Activated CD4-positive, CD25-positive, alpha-beta regulatory T cell treated with anti-CD3 and anti-CD28 coated beads, Interleukin-2, amount 50 U/mL, for 72 hours (primary cell): ENCODE data around the gene OR4D6.
"Not testable (repeated sequence)": the region's sequence is repeated elsewhere in the genome, so short reads cannot be mapped to it uniquely, and the experiment has no call there.

Experiments
- DNase-seq: peaks from one replicate; pipeline ENCODE4 v3.0.0; 2021

Gene OR4D6

DNA sequence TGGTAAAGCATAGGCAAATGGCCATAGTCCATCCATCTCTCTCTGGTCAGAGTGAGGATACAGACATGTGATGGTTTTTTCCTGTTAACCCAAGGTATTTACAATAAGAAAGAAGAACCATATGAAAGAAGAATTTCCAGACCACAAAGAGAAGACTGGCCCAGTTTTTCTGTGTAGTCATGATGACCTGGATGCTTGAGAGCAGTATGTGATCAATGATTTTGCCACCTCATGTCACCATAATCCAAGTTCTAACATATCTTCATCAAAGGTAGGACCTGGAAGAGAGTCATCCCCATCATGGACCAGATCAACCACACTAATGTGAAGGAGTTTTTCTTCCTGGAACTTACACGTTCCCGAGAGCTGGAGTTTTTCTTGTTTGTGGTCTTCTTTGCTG lies at the start of gene OR4D6:
Gene OR4D6 (plus strand): TSS at position 301 of the 400 bp plus-strand sequence. CDS start 0 bp downstream, at position 301.
- DNase-seq, result no peak

DNA sequence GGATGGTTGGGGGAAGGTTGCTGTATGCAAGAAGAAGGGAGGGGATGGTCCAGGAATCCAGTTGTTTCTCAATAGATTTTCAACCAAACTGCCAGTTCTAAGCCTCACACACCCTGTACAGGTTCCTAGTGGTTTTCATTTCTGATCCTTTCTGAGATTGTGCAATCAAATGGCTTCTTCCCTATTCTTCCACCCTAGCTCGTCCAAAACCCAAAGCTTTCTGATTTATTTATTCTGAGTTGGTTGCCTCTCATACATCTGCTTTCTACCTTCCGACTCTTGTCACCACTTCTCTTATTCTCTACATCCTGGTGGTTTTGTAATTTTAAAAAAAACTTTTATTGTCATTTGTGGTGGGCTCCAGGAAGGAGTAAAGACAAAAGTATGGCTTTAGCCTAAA lies 43.1 kb upstream of the OR4D6 start:
- DNase-seq, result no peak

DNA sequence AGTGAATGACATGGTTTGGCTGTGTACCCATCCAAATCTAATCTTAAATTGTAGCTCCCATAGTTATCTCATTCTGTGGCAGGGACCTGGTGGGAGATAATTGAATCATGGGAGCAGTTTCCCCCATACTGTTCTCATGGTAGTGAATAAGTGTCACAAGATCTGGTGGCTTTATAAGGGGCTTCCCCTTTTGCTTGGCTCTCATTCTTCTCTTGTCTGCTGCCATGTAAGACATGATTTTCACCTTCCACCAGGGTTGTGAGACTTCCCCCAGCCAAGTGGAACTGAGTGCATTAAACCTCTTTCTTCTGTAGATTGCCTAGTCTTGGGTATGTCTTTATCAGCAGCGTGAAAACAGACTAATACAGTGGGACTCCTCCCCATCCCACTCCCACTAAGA lies 41.6 kb upstream of the OR4D6 start:
- no peak for DNase-seq

DNA sequence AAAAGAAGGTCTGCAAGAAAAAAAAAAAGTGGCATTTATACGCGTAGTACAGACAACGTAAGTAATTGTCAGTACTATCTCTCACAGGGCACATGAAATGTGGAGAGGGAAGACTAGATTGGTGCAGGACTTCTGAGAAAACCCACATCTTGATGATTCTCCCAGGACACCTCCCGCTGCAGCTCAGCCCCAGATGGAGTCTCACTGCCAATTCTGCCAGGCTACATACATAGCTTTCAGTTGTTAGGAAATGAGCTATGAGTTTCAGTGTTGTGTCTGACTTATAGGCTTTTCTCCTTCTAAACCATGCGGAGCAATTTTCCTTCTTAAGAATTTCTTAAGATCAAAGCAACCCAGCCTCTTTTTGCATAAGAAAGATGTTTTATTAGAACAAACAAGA lies 40.1 kb upstream of the OR4D6 start:
- DNase-seq, result no peak

DNA sequence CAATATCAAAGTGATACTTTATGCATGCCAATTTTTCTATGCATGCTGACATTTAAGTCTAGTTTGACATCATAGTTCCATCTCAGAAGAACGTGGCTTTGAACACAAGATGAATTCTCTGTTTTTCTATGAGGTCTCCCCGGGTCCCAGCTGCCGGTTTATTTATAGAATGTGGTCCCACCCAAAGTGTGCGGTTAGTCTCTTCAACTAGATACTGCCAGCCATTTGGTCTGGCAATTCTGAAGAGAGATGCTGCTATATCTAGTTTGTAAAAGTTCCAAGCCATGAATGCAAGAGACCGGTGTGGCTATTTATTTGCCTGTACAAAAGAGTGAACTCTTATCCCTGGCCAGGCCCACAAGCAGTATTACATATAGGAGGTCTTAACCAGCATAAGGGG lies 39.7 kb upstream of the OR4D6 start:
- no peak for DNase-seq

DNA sequence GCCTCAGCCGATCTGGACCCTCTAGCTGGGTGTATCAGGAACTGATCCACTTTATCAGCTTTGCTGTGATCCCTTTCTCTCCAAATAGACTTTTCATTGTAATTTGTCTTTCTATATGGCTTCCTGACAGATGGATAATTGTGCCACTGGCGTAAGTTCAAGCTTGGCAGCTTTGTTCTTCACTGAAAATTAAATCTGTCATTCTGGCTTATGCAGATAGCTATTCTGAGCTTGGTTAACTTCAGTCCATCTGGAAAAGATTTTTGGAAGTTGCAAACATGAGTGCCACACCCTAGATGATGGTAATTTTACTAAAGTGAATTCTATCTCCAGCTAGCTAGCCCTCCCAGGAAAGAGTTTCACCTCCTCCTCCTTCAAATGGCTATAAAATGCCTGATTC lies 38.6 kb upstream of the OR4D6 start:
- DNase-seq, result no peak

DNA sequence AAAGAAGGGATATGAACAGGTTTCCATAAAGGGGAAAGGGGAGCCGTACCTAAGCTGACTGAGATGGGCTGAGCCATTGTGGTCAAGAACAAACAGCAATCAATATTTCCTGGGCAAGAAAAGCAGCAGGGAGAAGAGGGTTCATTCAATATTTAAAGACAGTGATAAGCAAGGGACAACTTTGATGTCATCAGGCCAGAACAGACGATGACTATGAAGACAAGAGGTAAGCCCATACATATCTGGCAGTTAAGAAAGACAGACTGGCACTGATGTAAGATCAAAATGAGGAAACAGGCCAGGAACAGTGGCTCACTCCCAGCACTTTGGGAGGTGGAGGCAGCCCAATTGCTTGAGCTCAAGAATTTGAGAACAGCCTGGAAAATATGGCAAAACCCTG lies 32.9 kb upstream of the OR4D6 start:
- DNase-seq, result no peak

DNA sequence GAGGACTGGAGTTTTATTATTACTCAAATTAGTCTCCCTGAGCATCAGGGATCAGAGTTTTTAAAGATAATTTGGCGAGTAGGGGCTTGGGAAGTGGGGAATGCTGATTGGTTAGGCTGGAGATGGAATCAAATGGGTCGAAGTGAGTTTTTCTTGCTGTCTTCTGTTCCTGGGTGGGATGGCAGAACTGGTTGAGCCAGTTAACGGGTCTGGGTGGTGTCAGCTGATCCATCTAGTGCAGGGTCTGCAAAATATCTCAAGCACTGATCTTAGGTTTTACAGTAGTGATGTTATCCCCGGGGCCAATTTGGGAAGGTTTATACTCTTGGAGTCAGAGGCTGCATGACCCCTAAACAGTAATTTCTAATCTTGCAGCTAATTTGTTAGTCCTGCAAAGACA lies 31.6 kb upstream of the OR4D6 start:
- no peak for DNase-seq

DNA sequence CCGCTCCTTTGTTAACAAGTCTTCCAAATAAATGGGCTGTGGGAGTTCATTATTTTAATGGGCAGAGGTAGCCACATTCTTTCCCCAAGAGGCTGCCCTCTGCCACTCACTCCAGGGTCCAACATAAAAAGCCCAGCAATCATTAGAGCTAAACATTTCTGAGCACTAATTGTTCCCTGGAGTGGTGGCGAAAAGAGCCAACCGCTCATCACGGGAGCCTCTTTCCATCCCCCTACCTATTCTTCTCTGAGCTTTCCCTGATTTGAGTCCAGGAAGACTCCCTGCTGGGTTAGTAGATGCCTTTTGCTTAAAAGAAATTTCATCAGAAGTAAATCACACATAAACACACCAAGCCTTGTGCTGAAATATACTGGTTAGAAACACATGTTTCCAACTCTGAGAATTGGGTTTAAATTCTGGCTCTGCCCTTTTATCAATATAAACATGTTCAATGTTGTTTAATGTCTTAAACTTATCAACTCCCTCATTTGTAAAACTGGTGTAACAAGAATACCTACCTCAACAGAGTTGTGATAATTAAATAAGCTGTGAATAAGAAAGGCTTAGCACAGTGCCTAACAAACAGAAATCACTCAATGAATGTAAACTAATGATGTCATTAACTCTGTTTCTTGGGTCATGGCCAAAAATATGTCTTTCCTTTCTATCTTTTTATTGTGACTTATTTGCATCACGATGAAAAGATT lies 30.2 kb upstream of the OR4D6 start, which contains the start of gene OR5A2:
Gene OR5A2 (minus strand): TSS at position 53 of the 707 bp plus-strand sequence. CDS start 3,460 bp downstream, outside the sequence.
- no peak for DNase-seq

DNA sequence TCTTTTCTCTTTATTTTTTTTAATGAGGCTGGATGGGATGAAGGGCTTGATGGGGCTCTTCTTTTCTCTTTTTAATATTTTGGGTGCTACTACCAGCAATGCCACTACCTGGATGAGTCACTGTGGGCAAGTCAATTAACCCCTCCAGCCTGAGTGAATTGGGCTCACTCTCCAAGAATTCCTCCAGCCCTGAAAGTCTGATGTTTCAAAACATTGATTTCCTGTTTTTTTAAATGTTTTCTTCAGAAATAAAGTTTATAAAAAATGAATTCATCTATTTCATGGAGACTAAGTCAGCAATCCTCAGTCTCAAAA lies 29.7 kb upstream of the OR4D6 start:
- DNase-seq, result no peak

DNA sequence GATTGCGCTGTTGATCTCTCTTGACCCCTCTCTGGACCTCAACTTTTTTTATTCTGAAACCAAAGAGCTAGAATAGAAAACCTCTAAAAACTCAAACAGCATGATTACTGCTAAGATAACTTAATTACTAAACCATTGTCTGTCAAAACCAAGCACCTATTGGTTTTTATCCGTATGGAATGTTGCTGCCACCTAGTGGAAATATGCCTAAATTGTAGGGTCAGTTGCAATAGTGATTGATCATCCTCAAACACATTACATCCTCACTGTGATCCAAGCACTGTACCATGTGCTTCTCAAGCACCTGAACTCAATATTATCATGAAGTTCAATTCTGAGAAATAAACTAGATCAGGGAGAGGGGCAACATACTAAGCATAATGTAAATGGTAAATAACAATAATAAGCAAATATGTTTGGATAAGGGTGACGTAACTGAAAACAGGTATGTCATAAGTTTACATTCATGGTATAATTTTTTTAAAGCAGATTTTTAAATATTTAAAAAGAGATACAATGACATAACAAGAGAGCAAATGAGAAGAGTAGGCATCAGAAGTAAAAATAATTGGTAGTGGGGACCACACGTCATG lies 26.7 kb upstream of the OR4D6 start:
- DNase-seq, result no peak

DNA sequence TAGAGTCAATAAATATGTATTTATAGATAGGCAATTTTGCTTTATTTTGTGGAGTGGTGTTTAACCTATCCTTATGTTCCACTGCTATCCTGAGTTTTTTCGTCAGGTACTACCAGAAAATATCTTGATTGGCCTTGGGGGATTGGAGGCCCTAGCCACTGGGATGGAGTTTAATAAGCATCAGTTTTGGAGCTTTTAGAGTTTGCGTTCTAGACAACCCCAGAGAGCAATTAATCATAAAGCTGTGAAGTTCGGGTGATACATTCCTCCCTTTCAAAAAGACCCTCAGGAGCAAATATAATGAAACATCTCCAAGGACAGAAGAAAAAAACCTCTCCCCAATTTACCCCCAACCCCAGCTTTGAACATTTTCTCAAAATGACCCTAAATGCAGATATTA lies 20.6 kb upstream of the OR4D6 start, which contains the start of gene OR5A1:
Gene OR5A1 (plus strand): TSS at position 301 of the 400 bp plus-strand sequence. CDS start 6,700 bp downstream, outside the sequence.
- DNase-seq, result no peak

DNA sequence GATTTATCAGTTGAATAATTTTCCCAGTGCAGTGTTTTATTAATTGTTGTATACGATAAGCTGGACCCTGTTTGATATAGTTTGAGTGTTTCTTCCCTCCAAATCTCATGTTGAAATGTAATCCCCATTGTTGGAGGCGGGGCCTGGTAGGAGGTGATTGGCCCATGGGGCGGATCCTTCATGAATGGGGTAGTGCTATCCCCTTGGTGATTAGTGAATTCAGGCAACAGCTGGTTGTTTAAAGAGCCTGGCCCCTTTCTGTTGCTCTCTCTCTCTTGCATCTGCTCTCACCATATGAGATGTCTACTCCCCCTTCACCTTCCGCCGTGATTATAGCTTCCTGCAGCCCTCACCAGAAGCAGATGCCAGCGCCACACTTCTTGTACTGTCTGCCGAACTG lies 19.0 kb upstream of the OR4D6 start:
- no peak for DNase-seq

DNA sequence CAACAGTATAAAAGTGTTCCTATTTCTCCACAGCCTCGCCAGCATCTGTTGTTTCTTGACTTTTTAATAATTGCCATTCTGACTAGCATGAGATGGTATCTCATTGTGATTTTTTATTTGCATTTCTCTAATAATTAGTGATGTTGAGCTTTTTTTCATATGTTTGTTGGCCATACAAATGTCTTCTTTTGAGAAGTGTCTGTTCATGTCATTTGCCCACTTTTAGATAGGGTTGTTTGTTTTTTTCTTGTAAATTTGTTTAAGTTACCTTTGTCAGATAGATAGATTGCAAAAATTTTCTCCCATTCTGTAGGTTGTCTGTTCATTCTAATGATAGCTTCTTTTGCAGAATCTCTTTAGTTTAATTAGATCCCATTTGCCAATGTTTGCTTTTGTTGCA lies 11.1 kb upstream of the OR4D6 start:
- DNase-seq, result not testable (repeated sequence)

DNA sequence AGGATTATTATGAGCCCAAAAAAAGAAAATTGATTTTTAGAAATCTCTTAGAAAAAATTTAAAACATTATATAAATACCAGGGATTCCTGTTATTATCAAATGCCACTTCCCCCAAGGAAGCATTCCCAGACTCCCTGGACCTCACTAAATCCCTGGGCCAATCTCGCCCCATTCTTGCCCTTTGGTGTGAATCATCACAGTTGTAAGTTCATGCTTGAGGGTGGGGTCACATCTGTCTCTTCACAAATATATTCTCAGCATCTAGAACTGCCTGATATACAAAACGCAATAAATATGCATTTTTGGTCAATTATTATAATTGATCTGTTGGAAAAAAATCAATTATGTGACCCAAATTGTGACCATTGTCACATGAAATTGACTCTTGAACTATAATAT lies 8.3 kb upstream of the OR4D6 start:
- no peak for DNase-seq

DNA sequence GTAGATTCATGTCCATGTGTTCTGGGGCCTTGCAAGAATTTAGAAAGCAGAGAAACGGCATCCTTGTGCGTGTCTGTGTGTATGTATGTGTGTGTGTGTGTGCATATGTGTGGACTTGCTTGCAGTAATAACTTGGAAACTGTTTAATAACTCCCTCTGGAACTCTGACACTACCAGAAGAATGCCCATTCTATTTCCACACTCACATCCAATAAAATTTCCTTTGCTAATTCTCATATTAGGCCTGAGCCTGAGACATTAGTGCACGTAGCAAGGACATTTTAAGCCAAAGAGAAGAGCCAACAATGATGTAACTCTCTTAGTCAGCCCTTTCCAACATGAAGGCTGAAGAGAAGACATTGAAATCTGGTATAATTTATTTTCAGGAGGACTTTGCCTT lies 3.2 kb downstream of the OR4D6 start:
- no peak for DNase-seq

DNA sequence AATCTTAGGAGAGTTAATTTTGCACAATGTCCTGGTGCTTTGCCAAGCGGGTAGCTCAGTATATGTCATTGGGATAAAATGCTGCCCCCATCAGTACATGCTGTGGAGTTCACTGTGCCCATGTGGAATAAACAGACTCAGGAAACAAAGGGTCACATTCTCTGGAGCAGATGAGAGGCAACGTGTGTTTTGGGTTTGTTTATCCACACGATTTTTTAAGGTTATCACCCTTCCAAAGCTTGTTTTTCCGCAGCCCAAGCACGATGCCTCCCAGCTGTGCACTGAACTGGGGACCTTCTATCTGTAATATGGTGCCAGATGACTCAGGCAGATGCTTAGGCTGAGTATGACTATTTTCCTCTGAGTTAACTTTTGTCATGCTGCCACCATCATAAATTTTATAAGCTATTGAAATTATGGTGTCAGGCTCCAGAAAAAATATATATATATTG lies 6.5 kb downstream of the OR4D6 start:
- DNase-seq, result no peak

DNA sequence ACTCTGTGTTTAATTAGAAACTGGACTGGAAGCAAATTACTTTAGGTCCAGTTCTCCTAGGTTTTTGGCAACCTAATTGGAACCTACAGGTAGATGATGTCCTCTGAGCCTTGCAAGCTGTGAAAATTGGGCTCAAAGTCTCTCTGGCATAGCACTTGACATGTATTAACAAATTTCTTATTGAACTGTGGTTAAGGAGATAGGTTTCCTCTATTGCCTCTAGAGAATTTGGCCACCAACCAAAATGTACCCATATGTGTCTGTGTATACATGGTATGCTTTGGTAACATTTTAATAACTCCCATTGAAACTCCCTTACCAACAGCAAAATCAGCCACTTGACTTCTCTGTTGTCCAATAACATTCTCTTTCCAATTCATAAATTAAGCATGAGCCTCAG lies 16.3 kb downstream of the OR4D6 start, which contains the start of gene OR4D10:
Gene OR4D10 (plus strand): TSS at position 301 of the 400 bp plus-strand sequence. CDS start 4,115 bp downstream, outside the sequence.
- DNase-seq, result no peak

DNA sequence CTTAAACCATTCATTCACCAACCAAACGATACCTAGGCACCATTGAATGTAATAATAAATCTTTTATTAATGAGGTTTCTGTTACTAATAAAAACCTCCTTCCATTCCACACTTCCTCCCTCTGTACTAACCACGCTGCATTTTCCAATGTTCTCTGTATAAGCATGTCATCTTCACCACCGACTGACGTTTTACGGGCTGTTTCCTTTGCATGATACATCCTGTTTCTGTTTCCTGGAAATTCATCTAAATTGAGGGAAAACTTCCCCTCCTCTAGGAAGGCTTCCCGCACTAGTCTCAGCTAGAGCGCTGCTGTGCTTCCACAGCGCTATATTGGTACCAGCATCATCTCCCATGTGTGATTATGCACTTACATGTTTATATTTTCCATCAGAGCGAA lies 18.4 kb downstream of the OR4D6 start:
- no peak for DNase-seq

DNA sequence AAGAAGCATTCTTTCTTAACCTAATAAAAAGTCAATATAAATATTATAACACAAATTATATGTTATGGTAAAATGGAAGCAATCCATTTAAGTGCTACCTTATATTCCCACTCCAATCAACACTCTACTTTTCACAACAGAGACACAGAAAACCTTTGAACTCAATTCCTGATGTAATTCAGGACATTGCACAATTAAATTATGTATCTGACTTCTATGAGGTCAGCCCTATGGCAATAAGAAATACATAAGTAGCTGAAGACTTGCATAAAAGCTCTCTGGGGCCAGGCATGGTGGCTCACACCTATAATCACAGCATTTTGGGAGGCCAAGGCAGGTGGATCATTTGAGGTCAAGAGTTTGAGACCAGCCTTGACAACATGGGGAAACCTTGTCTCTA lies 23.1 kb downstream of the OR4D6 start:
- no peak for DNase-seq

DNA sequence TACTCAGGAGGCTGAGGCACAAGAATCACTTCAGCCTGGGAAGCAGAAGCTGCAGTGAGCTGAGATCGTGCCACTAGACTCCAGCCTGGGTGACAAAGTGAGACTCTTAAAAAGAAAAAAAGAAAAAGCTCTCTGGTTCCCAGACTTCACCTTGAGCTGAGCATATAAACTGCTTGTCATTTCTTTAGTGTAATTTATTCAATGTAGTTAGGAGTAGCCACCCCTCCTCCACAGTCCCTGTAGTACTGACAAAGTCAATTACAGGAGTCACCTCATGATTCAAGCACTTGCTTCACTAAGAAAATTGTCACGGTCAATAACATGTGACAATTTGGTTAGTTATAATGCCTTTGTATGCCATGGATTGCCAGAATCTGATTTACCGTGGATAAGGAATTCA lies 23.6 kb downstream of the OR4D6 start:
- DNase-seq, result no peak

DNA sequence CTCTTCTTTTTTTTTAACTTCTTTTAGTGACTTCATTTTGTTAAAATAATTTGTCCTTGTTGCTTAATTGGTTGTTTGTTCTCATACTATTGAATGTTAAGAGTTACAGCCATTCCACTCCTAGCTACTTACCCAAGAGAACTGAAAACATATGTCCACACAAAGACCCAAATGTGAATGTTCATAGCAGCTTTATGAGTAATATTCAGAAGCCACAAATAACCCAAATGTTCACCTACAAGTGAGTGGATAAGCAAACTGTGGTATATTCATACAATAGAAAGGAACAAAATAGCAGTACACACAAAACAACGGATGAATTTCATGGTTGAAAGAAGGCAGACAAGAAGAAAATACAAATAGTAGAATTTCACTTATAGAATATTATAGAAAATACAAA lies 45.2 kb downstream of the OR4D6 start:
- DNase-seq, result no peak

DNA sequence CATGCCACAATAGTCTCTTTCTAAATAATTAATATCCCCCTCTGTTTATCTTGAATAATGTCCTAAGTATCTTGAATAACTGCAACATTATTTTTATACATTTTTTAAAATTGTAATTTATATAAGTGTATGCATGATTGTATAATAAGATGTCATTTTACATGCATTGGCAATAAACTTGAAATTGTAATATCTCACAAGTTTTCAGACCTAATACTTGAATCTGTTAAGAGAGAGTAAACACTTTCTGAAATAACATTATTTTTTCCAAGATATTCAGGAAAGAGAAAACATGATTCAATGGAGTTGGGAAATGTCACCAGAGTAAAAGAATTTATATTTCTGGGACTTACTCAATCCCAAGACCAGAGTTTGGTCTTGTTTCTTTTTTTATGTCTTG lies 46.5 kb downstream of the OR4D6 start, which contains the start of gene OR4D11:
Gene OR4D11 (plus strand): TSS at position 301 of the 400 bp plus-strand sequence. CDS start 0 bp downstream, at position 301.
- DNase-seq, result no peak
